Neural progenitor cell (in vitro differentiated cells): ENCODE measurements around the gene SYT1.

Source experiments
- EZH2 ChIP-seq: fragments of 200-600 bp; sonication (generic); IDR thresholded peaks from 2 replicates; pipeline ENCODE4 v1.6.1; 2017; ENCODE audit warnings: antibody characterized with exemption, mild to moderate bottlenecking, moderate library complexity
- TF ChIP-seq, protein P1 (sequence below): fragments of 200-600 bp; sonication (generic); IDR thresholded peaks from 2 replicates; pipeline ENCODE4 v1.5.1; 2017; ENCODE audit warnings: antibody characterized with exemption, mild to moderate bottlenecking

DNA sequence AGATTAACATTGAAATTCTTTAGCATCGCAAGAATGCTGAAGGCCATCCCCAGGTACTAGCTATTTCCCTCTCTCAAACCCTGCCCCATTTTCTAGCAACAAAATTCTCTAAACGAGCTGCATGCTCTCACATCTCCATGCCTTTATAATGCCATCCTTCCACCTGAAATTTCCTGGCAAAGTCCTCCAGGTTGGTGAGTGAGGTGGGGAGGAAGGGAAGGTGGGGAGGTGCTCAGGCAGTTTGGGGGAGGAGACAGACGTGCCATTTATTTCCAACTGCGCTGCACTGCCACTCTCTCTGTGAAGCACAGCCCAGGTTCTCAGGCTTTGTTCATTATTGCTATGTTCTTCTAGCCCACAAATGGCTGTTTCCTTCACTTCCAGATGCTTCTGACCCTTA, 617.7 kb downstream of the SYT1 start:
- TF ChIP-seq, protein P1, sequence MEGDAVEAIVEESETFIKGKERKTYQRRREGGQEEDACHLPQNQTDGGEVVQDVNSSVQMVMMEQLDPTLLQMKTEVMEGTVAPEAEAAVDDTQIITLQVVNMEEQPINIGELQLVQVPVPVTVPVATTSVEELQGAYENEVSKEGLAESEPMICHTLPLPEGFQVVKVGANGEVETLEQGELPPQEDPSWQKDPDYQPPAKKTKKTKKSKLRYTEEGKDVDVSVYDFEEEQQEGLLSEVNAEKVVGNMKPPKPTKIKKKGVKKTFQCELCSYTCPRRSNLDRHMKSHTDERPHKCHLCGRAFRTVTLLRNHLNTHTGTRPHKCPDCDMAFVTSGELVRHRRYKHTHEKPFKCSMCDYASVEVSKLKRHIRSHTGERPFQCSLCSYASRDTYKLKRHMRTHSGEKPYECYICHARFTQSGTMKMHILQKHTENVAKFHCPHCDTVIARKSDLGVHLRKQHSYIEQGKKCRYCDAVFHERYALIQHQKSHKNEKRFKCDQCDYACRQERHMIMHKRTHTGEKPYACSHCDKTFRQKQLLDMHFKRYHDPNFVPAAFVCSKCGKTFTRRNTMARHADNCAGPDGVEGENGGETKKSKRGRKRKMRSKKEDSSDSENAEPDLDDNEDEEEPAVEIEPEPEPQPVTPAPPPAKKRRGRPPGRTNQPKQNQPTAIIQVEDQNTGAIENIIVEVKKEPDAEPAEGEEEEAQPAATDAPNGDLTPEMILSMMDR = no peak
- TF ChIP-seq EZH2 = no peak
